IPS-18c (cell line): ENCODE results near the gene ZNF23.
A peak's percentile ranks its signal among the peaks of the same experiment; 100 is the strongest.

ENCODE experiments used
- H3K4me3 ChIP-seq: 2 replicates; pipeline ENCODE4 v1.7.0; 2013; ENCODE audit warnings: low read depth, mild to moderate bottlenecking, low read length, moderate library complexity; ENCODE audit not compliant: insufficient read depth
- H3K9me3 ChIP-seq: one replicate; pipeline ENCODE4 v1.6.1; 2013; ENCODE audit warnings: mild to moderate bottlenecking, low read length, moderate library complexity; ENCODE audit not compliant: control insufficient read depth, insufficient read depth

The ZNF23 gene

DNA sequence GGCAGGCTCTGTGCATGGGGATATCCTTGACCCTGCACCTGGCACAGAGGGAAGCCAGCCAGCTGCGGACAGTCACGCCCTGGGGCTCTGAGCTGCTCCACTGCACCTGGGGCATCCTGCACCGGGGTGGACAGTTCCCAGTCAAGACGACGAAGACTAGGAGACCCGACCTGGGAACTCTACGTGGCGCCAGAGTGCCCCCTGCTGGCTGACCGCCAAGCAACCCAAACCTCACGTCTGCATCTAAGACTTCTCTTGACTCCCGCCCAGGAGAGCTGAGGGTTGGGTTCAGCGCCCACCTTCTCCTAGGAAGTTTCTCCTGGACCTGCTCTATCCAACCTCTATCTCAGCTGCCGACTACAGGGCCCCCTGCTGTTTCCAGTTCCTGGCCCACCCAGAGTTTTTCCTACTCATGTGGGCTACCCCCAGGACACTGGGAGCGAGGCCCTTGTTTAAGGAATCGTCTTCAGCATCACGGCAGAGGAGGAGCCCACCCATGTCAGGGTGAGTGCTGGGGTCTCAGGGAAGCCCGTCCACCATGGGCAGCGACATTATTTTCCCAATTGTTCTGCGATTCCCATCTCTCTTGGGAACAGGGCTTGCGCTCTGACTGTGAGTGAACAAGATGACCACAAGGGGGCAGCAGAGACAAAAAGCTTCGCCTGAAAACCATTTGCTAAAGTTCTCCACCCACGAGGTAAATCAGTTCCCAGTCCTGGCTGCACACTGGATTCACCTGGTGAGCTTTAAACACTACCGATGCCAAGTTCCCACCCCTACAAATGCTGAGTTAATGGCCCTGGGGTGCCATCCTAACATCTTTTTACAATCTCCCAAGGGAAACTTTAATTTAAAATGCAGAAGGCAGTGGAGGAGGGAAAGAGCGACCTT is 49.5 kb downstream of the ZNF23 start:
- Histone ChIP-seq H3K4me3 (peak overlapping the region; percentile 58; the same call in 1 of the 2 replicates), H3K9me3 (no peaks in the 10 kb centered on the region)

DNA sequence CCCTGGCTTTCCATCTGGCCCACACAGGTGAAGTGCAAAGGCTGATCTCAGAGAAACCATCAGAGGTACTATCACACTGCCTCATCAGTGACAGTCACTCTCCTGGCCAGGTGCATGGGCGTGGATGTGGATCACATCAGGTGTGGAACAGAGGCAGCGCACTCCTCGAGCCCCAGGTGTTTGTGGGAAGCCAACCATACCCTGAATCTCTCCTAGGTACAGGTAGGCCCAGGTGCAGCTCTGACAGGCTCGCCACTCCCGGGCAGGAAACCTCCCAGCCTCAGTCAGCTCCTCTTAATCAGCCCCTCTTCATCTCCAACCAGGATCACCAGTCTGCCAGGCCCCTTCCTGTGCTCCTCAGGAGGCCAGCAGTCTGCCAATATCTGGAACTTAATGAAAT is 51.9 kb downstream of the ZNF23 start:
- Histone ChIP-seq H3K9me3 (no peaks in the 10 kb centered on the region), H3K4me3 (no peak overlapping the region)

DNA sequence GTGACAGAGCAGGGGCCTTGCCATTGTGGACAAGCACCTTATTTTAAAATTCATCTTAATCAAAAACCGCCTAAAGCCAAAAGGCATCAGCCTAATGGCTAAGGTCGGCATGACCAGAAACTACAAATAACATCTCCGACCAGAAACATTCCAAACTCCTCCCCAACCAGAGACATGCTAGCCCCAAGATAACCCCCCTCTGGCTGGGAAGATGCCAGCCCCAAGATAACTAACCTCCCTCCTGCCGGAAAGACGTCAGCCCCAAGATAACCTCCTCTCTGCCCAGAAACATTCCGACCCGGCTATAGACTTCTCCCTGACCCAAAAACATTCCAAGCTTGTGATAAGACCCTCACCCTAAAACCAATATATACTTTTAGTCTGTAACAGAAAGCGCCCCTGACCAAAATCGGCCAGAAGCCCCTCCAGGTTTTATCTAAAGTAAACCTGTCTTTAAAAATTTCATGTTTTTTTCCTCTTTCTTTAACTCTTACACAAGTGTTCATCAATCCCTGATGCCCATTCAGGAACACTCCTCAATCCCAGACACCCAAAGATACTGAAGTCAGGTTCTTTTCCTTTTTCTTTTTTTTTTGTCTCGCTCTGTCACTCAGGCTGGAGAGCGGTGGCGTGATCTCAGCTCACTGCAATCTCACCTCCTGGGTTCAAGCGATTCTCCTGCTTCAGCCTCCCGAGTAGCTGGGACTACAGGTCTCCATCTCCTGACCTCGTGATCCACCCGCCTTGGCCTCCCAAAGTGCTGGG is 52.9 kb downstream of the ZNF23 start:
- Histone ChIP-seq H3K9me3 (no peaks in the 10 kb centered on the region), H3K4me3 (no peak overlapping the region)

DNA sequence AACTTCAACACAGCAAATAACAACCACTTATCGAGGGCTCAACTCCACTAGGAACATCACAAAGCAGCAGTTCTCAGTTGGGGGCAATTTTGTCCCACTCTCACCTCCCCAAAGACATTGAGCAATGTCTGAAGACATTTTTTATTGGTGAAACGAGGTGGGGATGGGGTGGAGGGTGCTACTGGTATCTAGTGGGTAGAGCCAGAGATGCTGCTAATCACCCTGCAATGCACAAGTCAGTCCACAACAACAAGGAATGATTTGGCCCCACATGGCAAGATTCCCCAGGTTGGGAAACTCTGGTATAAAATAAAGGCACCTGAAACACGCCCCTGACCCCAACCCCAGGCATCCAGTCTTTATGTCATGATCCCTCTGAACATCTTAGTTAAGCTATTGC is 53.5 kb downstream of the ZNF23 start:
- H3K9me3 ChIP-seq = no peaks in the 10 kb centered on the region
- H3K4me3 ChIP-seq = no peak overlapping the region

- no peak overlapping the region for H3K4me3 ChIP-seq
These were observed 54.3 kb downstream of the ZNF23 start for GRCh38 chr16:71407731-71408130.

DNA sequence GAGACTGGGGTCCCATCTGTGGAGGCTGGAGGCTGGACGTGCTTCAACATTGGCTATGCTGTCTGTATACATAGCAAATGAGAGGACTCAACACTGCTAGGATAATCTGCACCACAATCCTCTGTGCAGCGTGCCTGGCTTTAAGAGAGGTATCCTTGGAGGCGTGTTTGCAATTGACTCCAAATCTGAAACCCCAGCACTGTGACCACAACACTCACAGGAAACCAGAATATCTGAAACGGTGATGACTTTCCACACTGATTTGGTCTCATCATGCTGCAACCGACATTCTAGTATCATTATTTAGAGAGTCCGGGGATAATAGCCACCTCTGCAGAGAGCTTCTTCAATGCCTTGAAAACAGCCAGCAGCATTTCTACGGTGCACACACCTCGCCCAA is 55.3 kb downstream of the ZNF23 start:
- H3K4me3 ChIP-seq = no peak overlapping the region
- no peaks in the 10 kb centered on the region for H3K9me3 ChIP-seq

More at GRCh38 chr16:71407731-71408130, 54.3 kb downstream of the ZNF23 start:
- H3K9me3 ChIP-seq = no peaks in the 10 kb centered on the region

GRCh38 chr16:71406316-71406715 is 55.7 kb downstream of the ZNF23 start:
- Histone ChIP-seq H3K9me3 (no peaks in the 10 kb centered on the region), H3K4me3 (no peak overlapping the region)

GRCh38 chr16:71404364-71404763 is 57.7 kb downstream of the ZNF23 start:
- no peak overlapping the region for H3K4me3 ChIP-seq
- no peaks in the 10 kb centered on the region for H3K9me3 ChIP-seq

GRCh38 chr16:71402674-71403073 is 59.4 kb downstream of the ZNF23 start:
- no peak overlapping the region for H3K4me3 ChIP-seq
- H3K9me3 ChIP-seq = no peaks in the 10 kb centered on the region

DNA sequence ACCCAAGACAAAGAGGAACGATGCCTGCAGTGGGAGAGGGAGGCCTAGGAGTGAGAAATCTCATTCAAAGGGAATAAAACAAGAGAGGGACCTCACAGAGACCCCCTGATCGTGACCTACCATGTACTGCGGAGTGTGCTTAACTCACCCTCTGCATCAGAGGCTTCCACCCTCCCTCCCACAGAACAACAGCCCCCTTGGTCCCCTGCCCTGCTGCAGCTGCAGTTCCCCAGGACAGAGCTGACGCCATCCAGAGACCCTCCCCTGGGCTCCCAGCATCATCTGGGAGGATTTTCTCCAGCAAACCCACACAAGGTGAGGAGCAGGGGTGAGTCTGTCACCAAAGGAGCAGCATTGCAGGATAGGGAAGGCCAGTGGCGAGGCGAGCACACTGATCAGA is 60.0 kb downstream of the ZNF23 start:
- Histone ChIP-seq H3K4me3 (no peak overlapping the region), H3K9me3 (no peaks in the 10 kb centered on the region)

- H3K4me3 ChIP-seq = no peak overlapping the region
- no peaks in the 10 kb centered on the region for H3K9me3 ChIP-seq
These were observed 62.1 kb downstream of the ZNF23 start for GRCh38 chr16:71399801-71400563.
